ENCODE results near the gene TLR10. TPM values are rescaled to one million over a fixed set of nuclear protein-coding genes. Genes with fewer than 3 reads are reported as not detected.

The TLR10 gene
- total and polyA plus RNA-seq, 12 donors = 0.01 to 0.39 (median 0.10) TPM; not detected in 7

DNA sequence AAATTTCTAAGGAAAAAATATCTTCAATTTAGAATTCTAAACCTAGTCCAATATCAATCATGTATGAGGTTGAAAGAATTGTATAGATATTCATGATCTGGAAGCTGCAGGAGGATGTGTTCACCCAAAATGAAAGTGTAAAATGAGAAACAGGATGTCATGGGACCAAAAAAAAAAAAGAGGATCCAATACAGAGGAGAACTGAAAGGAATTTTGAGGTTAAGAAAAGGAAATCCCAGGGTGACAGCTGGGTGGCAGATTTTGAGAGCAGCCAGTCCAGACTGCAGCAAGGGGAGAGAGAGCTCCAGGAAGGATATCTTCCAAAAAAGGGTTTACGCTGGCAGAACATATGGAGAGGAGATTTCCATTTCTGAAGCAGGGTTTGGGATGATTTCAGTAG is 38.9 kb downstream of the TLR10 start:
- 56 to 59% methylated on average over 1 of the region's 1 CpG for WGBS, 2 donors
- H3K27ac ChIP-seq = peak overlapping the region in 1 of 10 donors; percentile 59
- DNase-seq = no peak
- ATAC-seq = peak in 5 of 8 donors; percentile 28 to 61 (median 39)
- H3K36me3 ChIP-seq = peaks cover 0 to 5% (median 0%) of the 10 kb centered on the region in 9 donors
- H3K4me3 ChIP-seq = peak overlapping the region in 5 of 10 donors; percentile 5 to 32 (median 15)
- TF ChIP-seq, protein P1, sequence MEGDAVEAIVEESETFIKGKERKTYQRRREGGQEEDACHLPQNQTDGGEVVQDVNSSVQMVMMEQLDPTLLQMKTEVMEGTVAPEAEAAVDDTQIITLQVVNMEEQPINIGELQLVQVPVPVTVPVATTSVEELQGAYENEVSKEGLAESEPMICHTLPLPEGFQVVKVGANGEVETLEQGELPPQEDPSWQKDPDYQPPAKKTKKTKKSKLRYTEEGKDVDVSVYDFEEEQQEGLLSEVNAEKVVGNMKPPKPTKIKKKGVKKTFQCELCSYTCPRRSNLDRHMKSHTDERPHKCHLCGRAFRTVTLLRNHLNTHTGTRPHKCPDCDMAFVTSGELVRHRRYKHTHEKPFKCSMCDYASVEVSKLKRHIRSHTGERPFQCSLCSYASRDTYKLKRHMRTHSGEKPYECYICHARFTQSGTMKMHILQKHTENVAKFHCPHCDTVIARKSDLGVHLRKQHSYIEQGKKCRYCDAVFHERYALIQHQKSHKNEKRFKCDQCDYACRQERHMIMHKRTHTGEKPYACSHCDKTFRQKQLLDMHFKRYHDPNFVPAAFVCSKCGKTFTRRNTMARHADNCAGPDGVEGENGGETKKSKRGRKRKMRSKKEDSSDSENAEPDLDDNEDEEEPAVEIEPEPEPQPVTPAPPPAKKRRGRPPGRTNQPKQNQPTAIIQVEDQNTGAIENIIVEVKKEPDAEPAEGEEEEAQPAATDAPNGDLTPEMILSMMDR (IDR thresholded peaks at IDR 0.05) = no peak
- H3K9me3 ChIP-seq = peaks cover 0 to 25% (median 0%) of the 10 kb centered on the region in 11 donors
- no peaks in the 10 kb centered on the region for H3K27me3 ChIP-seq
- intact Hi-C loops (cut with DNase I) = no loop called here
- peaks cover 0 to 7% (median 0%) of the 10 kb centered on the region in 9 donors for H3K4me1 ChIP-seq

DNA sequence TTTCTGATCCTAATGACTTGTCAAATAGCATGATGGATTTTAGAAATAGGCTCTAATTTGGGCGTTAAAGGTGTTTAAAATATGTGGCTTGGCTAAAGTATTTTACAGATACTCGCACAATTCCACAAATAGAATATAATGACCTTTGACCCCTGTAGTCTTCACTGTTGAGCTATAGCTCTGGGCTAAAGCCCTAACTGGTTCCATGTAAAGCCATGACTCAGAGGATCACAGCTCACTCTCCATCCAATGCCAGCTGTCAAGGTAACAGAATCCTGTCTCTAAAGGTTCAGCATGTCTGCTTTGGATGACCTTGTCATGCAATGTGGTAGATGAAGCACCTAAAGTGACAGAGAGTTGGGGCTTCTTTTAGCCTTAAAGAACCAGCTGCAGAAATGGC is 42.5 kb downstream of the TLR10 start:
- Histone ChIP-seq H3K36me3 (no peaks in the 10 kb centered on the region), H3K27ac (no peak overlapping the region), H3K9me3 (no peaks in the 10 kb centered on the region), H3K27me3 (no peaks in the 10 kb centered on the region), H3K4me1 (peaks cover 0 to 7% (median 0%) of the 10 kb centered on the region in 9 donors), H3K4me3 (no peak overlapping the region)
- intact Hi-C loops (cut with DNase I) = no loop called here
- TF ChIP-seq, protein P1 (IDR thresholded peaks at IDR 0.05) = no peak
- DNase-seq (no peak), ATAC-seq (no peak)
- WGBS, 2 donors = 81 to 92% methylated on average over 2 of the region's 2 CpGs

GRCh38 chr4:38738940-38739803 is 43.6 kb downstream of the TLR10 start:
- TF ChIP-seq, protein P1 (IDR thresholded peaks at IDR 0.05) = no peak
- no peaks in the 10 kb centered on the region for H3K9me3 ChIP-seq
- H3K4me3 ChIP-seq = no peak overlapping the region
- intact Hi-C loops (cut with DNase I) = no loop called here
- no peaks in the 10 kb centered on the region for H3K36me3 ChIP-seq
- 94 to 97% methylated on average over 6 of the region's 6 CpGs for WGBS, 2 donors
- DNase-seq = no peak
- H3K27me3 ChIP-seq = no peaks in the 10 kb centered on the region
- no peak for ATAC-seq
- H3K27ac ChIP-seq = no peak overlapping the region
- H3K4me1 ChIP-seq = peaks cover 0 to 14% (median 0%) of the 10 kb centered on the region in 9 donors

DNA sequence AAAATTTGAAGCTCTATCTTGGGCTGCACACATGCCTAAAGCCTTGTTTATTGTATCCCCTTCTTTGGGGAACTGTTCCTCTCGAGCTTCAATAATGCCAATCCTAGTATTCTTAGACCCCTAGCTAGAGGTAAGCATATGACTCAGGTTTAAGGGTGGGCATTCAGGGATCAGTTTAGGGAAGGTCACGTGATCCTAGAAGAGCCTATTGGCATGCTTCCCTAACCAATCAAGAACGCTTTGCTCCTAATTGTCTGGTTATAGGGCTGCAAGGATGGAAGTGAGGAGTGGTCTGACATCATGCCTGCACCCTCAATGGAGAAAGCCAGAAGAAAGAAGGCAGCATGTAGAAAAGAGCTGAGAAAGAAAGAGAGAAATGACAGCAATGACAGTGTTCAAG is 46.9 kb downstream of the TLR10 start:
- peaks cover 0 to 13% (median under 1%) of the 10 kb centered on the region in 9 donors for H3K4me1 ChIP-seq
- 91 to 92% methylated on average over 3 of the region's 3 CpGs for WGBS, 2 donors

More for the DNA sequence above, 46.9 kb downstream of the TLR10 start:
- DNase-seq = no peak
- H3K36me3 ChIP-seq = no peaks in the 10 kb centered on the region
- no peaks in the 10 kb centered on the region for H3K27me3 ChIP-seq
- H3K4me3 ChIP-seq = no peak overlapping the region
- TF ChIP-seq, protein P1 (IDR thresholded peaks at IDR 0.05) = no peak
- no peak overlapping the region for H3K27ac ChIP-seq
- ATAC-seq = no peak
- intact Hi-C loops (cut with DNase I) = no loop called here
- no peaks in the 10 kb centered on the region for H3K9me3 ChIP-seq

Measured in heart right ventricle (tissue), 16 donors.